ENCODE measurements around the gene STAT5B. TPM values are rescaled to one million over a fixed set of nuclear protein-coding genes. Genes with fewer than 3 reads are reported as not detected.

Gene STAT5B
- total RNA-seq, 1 donor from 2014 or later = 23.1 TPM

GRCh38 chr17:42317266-42317845 is 41.2 kb upstream of the STAT5B start:
- Mint-ChIP-seq H3K27ac (ENCODE audit: unreplicated experiment) (no peak overlapping the region), H3K4me1 (ENCODE audit: low read depth, unreplicated experiment) (peaks cover 9% of the 10 kb centered on the region), H3K27me3 (ENCODE audit: low read depth, unreplicated experiment) (no peaks in the 10 kb centered on the region), H3K9me3 (ENCODE audit: unreplicated experiment) (no peaks in the 10 kb centered on the region), H3K4me3 (ENCODE audit: unreplicated experiment) (no peak overlapping the region), H3K36me3 (ENCODE audit: low read depth, unreplicated experiment) (peaks cover 15% of the 10 kb centered on the region)
- no peak for DNase-seq (ENCODE audit: low read depth)
- H3K27me3 ChIP-seq (ENCODE audit: insufficient read depth, low read length) = no peaks in the 10 kb centered on the region
- H2AFZ ChIP-seq (ENCODE audit: low read depth, low read length) = no peak overlapping the region
- H4K20me1 ChIP-seq (ENCODE audit: insufficient read depth, low read length) = peaks cover 12% of the 10 kb centered on the region
- H3K36me3 ChIP-seq (ENCODE audit: insufficient read depth, low read length) = peaks cover 27% of the 10 kb centered on the region
- H3K4me3 ChIP-seq (ENCODE audit: insufficient read depth, low read depth, low read length) = no peak overlapping the region
- H3K4me1 ChIP-seq (ENCODE audit: insufficient read depth, low read length) = peaks cover 10% of the 10 kb centered on the region
- TF ChIP-seq EZH2 (IDR thresholded peaks at IDR 0.05; ENCODE audit: insufficient read depth, low read length) (no peak), CTCF (IDR thresholded peaks at IDR 0.05; ENCODE audit: insufficient read depth, low read depth, low read length) (no peak)
- no peaks in the 10 kb centered on the region for H3K9me3 ChIP-seq (ENCODE audit: insufficient read depth, low read depth, low read length)
- H3K79me2 ChIP-seq (ENCODE audit: insufficient read depth, low read length) = no peaks in the 10 kb centered on the region
- H3K4me2 ChIP-seq (ENCODE audit: low read length) = no peak overlapping the region
- no peak for FAIRE-seq
- no peak overlapping the region for H3K27ac ChIP-seq (ENCODE audit: low read depth, low read length)
- no peak overlapping the region for H3K9ac ChIP-seq (ENCODE audit: low read length)

GRCh38 chr17:42316755-42317154 is 40.6 kb upstream of the STAT5B start:
- Histone ChIP-seq H3K4me2 (ENCODE audit: low read length) (no peak overlapping the region), H3K9me3 (ENCODE audit: insufficient read depth, low read depth, low read length) (no peaks in the 10 kb centered on the region), H3K27ac (ENCODE audit: low read depth, low read length) (no peak overlapping the region), H3K79me2 (ENCODE audit: insufficient read depth, low read length) (no peaks in the 10 kb centered on the region), H3K9ac (ENCODE audit: low read length) (no peak overlapping the region), H4K20me1 (ENCODE audit: insufficient read depth, low read length) (peaks cover 13% of the 10 kb centered on the region), H3K36me3 (ENCODE audit: insufficient read depth, low read length) (peaks cover 21% of the 10 kb centered on the region), H3K4me1 (ENCODE audit: insufficient read depth, low read length) (peaks cover 15% of the 10 kb centered on the region), H3K4me3 (ENCODE audit: insufficient read depth, low read depth, low read length) (no peak overlapping the region), H3K27me3 (ENCODE audit: insufficient read depth, low read length) (no peaks in the 10 kb centered on the region), H2AFZ (ENCODE audit: low read depth, low read length) (no peak overlapping the region)
- H3K27me3 Mint-ChIP-seq (ENCODE audit: low read depth, unreplicated experiment) = no peaks in the 10 kb centered on the region
- H3K36me3 Mint-ChIP-seq (ENCODE audit: low read depth, unreplicated experiment) = peaks cover 14% of the 10 kb centered on the region
- no peak for TF ChIP-seq EZH2 (IDR thresholded peaks at IDR 0.05; ENCODE audit: insufficient read depth, low read length)
- TF ChIP-seq CTCF (IDR thresholded peaks at IDR 0.05; ENCODE audit: insufficient read depth, low read depth, low read length) = no peak
- H3K27ac Mint-ChIP-seq (ENCODE audit: unreplicated experiment) = no peak overlapping the region
- DNase-seq (ENCODE audit: low read depth) = no peak
- H3K4me1 Mint-ChIP-seq (ENCODE audit: low read depth, unreplicated experiment) = peaks cover 11% of the 10 kb centered on the region
- H3K9me3 Mint-ChIP-seq (ENCODE audit: unreplicated experiment) = no peaks in the 10 kb centered on the region
- no peak overlapping the region for H3K4me3 Mint-ChIP-seq (ENCODE audit: unreplicated experiment)
- no peak for FAIRE-seq

GRCh38 chr17:42315402-42316156 is 39.4 kb upstream of the STAT5B start:
- no peaks in the 10 kb centered on the region for H3K9me3 ChIP-seq (ENCODE audit: insufficient read depth, low read depth, low read length)
- Mint-ChIP-seq H3K4me3 (ENCODE audit: unreplicated experiment) (no peak overlapping the region), H3K27ac (ENCODE audit: unreplicated experiment) (no peak overlapping the region), H3K9me3 (ENCODE audit: unreplicated experiment) (no peaks in the 10 kb centered on the region), H3K36me3 (ENCODE audit: low read depth, unreplicated experiment) (peaks cover 17% of the 10 kb centered on the region), H3K27me3 (ENCODE audit: low read depth, unreplicated experiment) (no peaks in the 10 kb centered on the region), H3K4me1 (ENCODE audit: low read depth, unreplicated experiment) (peaks cover 19% of the 10 kb centered on the region)
- H3K79me2 ChIP-seq (ENCODE audit: insufficient read depth, low read length) = no peaks in the 10 kb centered on the region
- H3K27ac ChIP-seq (ENCODE audit: low read depth, low read length) = no peak overlapping the region
- no peak overlapping the region for H3K4me3 ChIP-seq (ENCODE audit: insufficient read depth, low read depth, low read length)
- peaks cover 15% of the 10 kb centered on the region for H3K4me1 ChIP-seq (ENCODE audit: insufficient read depth, low read length)
- no peak for DNase-seq (ENCODE audit: low read depth)
- H3K36me3 ChIP-seq (ENCODE audit: insufficient read depth, low read length) = peaks cover 17% of the 10 kb centered on the region
- no peak overlapping the region for H2AFZ ChIP-seq (ENCODE audit: low read depth, low read length)
- no peak for FAIRE-seq
- no peak overlapping the region for H3K9ac ChIP-seq (ENCODE audit: low read length)
- H3K4me2 ChIP-seq (ENCODE audit: low read length) = no peak overlapping the region
- no peaks in the 10 kb centered on the region for H3K27me3 ChIP-seq (ENCODE audit: insufficient read depth, low read length)
- peaks cover 16% of the 10 kb centered on the region for H4K20me1 ChIP-seq (ENCODE audit: insufficient read depth, low read length)
- TF ChIP-seq EZH2 (IDR thresholded peaks at IDR 0.05; ENCODE audit: insufficient read depth, low read length) (no peak), CTCF (IDR thresholded peaks at IDR 0.05; ENCODE audit: insufficient read depth, low read depth, low read length) (no peak)

Data from astrocyte (in vitro differentiated cells and primary cell).